Stimulated activated CD4-positive, alpha-beta T cell treated with anti-CD3 and anti-CD28 coated beads, Interleukin-4, amount 100 ng/mL, for 24 hours (primary cell): Measurements from ENCODE around the gene TNRC6C.
"Not testable (repeated sequence)": the region's sequence is repeated elsewhere in the genome, so short reads cannot be mapped to it uniquely, and the experiment has no call there.

ENCODE experiments used
- DNase-seq: peaks from one replicate; pipeline ENCODE4 v3.0.0-alpha.2; 2020

TNRC6C gene

GRCh38 chr17:78129351-78130089 lies 171.0 kb downstream of the TNRC6C start:
- DNase-seq: no peak

GRCh38 chr17:78130090-78130436 lies 171.6 kb downstream of the TNRC6C start:
- no peak for DNase-seq

GRCh38 chr17:78130437-78131101 lies 172.1 kb downstream of the TNRC6C start, which contains the start of gene TMC8:
Gene TMC8, plus strand, starts transcription at chr17:78130771. Its CDS starts 818 bp downstream, at chr17:78131589.
- peak; percentile 70 for DNase-seq

- peak; percentile 49 for DNase-seq
These were observed 172.9 kb downstream of the TNRC6C start for GRCh38 chr17:78131172-78132083.

- DNase-seq: peak; percentile 63
These were observed 173.7 kb downstream of the TNRC6C start for GRCh38 chr17:78132084-78132676.

GRCh38 chr17:78132767-78133178 lies 174.3 kb downstream of the TNRC6C start:
- DNase-seq: no peak

- no peak for DNase-seq
These were observed 174.9 kb downstream of the TNRC6C start for GRCh38 chr17:78133179-78133951.

- DNase-seq: peak; percentile 77
These were observed 175.7 kb downstream of the TNRC6C start for GRCh38 chr17:78133971-78134898.

- no peak for DNase-seq
These were observed 176.4 kb downstream of the TNRC6C start for GRCh38 chr17:78134899-78135385.

- no peak for DNase-seq
These were observed 177.5 kb downstream of the TNRC6C start for GRCh38 chr17:78135858-78136500.

GRCh38 chr17:78137392-78138203 lies 179.1 kb downstream of the TNRC6C start:
- DNase-seq: no peak

- DNase-seq: no peak
These were observed 179.9 kb downstream of the TNRC6C start for GRCh38 chr17:78138204-78139060.

- DNase-seq: not testable (repeated sequence)
These were observed 181.3 kb downstream of the TNRC6C start for GRCh38 chr17:78139861-78140168.

- peak; percentile 91 for DNase-seq
These were observed 181.9 kb downstream of the TNRC6C start for GRCh38 chr17:78140169-78141051.

GRCh38 chr17:78141437-78142118 lies 183.1 kb downstream of the TNRC6C start:
- DNase-seq: no peak

GRCh38 chr17:78142119-78142861 lies 183.8 kb downstream of the TNRC6C start:
- DNase-seq: no peak
